GM12878 (cell line): ENCODE results near the gene TRPT1. TPM values are rescaled to one million over a fixed set of nuclear protein-coding genes. Genes with fewer than 3 reads are reported as not detected.

Experiments
- ATAC-seq: fragments of 200-7000 bp; cut with Tn5 transposase; 3 replicates; pipeline ENCODE4 v1.9.1; 2020; ENCODE audit warnings: mild to moderate bottlenecking, moderate library complexity
- BruUV-seq: library from RNA; stranded (reverse); fragments of 400-500 nt; replicated peaks from 2 replicates; lab custom pipeline; 2021; lab: Mats Ljungman, UMichigan
- CTCF ChIA-PET: fragments of 300-600 bp; sonication (Branson Sonifier 250); formaldehyde crosslinking; extraction: SDS; loops from one replicate; lab custom pipeline; 2021; ENCODE audit warnings: inconsistent platforms; lab: Yijun Ruan, JAX
- POLR2A ChIA-PET: fragments of 350-600 bp; formaldehyde crosslinking; extraction: SDS; loops from one replicate; lab custom pipeline; 2021; ENCODE audit warnings: inconsistent platforms; lab: Charles Lee
- RAD21 ChIA-PET: fragments of 300-600 bp; sonication (Branson Sonifier 250); formaldehyde crosslinking; loops from one replicate; lab custom pipeline; 2023; ENCODE audit warnings: antibody characterized with exemption; ENCODE audit not compliant: unreplicated experiment; lab: Charles Lee
- SMC1A ChIA-PET: fragments of 300-600 bp; sonication (Branson Sonifier 250); formaldehyde crosslinking; loops from one replicate; lab custom pipeline; 2023; ENCODE audit not compliant: unreplicated experiment, uncharacterized antibody; lab: Charles Lee
- DNase-seq: peaks from one replicate; pipeline ENCODE4 v3.0.0-alpha.2; 2011; ENCODE audit warnings: low read depth, low spot score
- FAIRE-seq: peaks from 3 replicates; lab custom pipeline; 2011; peaks lifted over from hg19 to GRCh38; lab: Jason Lieb, UNC
- H2AFZ ChIP-seq: 2 replicates; pipeline ENCODE4 v1.6.0; 2011; ENCODE audit warnings: low read depth, low read length, control low read depth; ENCODE audit not compliant: control insufficient read depth
- H3K27ac ChIP-seq: 2 replicates; pipeline ENCODE4 v1.5.1; 2011; ENCODE audit warnings: control low read depth; ENCODE audit not compliant: control insufficient read depth, insufficient read depth
- H3K27me3 ChIP-seq, 2 experiments: replicated peaks in 1 of 2; 2 replicates each; pipeline versions ENCODE4 v1.6.0 to v1.6.1; 2011; ENCODE audit warnings: low read length in 1 of 2; ENCODE audit not compliant: control insufficient read depth in 2 of 2, insufficient read depth in 2 of 2
- H3K36me3 ChIP-seq, 2 experiments: 2 replicates each; pipeline ENCODE4 v1.5.1; 2011; ENCODE audit warnings: low read length in 1 of 2; ENCODE audit not compliant: control insufficient read depth in 2 of 2, insufficient read depth in 2 of 2
- H3K4me1 ChIP-seq: 2 replicates; pipeline ENCODE4 v1.6.1; 2011; ENCODE audit warnings: mild to moderate bottlenecking, low read length, moderate library complexity, mixed read lengths; ENCODE audit not compliant: control insufficient read depth, insufficient read depth
- H3K4me2 ChIP-seq: 2 replicates; pipeline ENCODE4 v1.6.0; 2011; ENCODE audit warnings: control low read depth; ENCODE audit not compliant: control insufficient read depth, insufficient read depth
- H3K4me3 ChIP-seq: fragments of 200-600 bp; sonication (generic); 2 replicates; pipeline ENCODE4 v1.5.1; 2016
- H3K79me2 ChIP-seq: 2 replicates; pipeline ENCODE4 v1.6.0; 2011; ENCODE audit warnings: low read length; ENCODE audit not compliant: control insufficient read depth, insufficient read depth
- H3K9ac ChIP-seq: 2 replicates; pipeline ENCODE4 v1.8.0; 2011; ENCODE audit warnings: low read length, control low read depth, mixed read lengths; ENCODE audit not compliant: control insufficient read depth, insufficient read depth
- H3K9me3 ChIP-seq: replicated peaks from 3 replicates; pipeline ENCODE4 v1.5.1; 2011; ENCODE audit warnings: mild to moderate bottlenecking, low read length; ENCODE audit not compliant: control insufficient read depth, insufficient read depth
- H4K20me1 ChIP-seq: 2 replicates; pipeline ENCODE4 v1.6.0; 2011; ENCODE audit not compliant: control insufficient read depth, insufficient read depth
- BCL11A ChIP-seq: IDR thresholded peaks from 2 replicates; pipeline ENCODE4 v1.6.1; 2011; ENCODE audit warnings: low read depth, low read length
- CBFB ChIP-seq: IDR thresholded peaks from 2 replicates; pipeline ENCODE4 v1.6.1; 2016; ENCODE audit warnings: antibody characterized with exemption, low read depth
- HCFC1 ChIP-seq: fragments of 150-350 bp; IDR thresholded peaks from 2 replicates; pipeline ENCODE4 v1.6.1; 2014; ENCODE audit warnings: low read length
- IRF4 ChIP-seq: IDR thresholded peaks from 2 replicates; pipeline ENCODE4 v1.6.1; 2011; ENCODE audit warnings: low read depth, low read length
- NFIC ChIP-seq: IDR thresholded peaks from 2 replicates; pipeline ENCODE4 v1.6.1; 2012; ENCODE audit warnings: low read depth, mild to moderate bottlenecking, inconsistent platforms, low read length, moderate library complexity
- TCF7 ChIP-seq: IDR thresholded peaks from 2 replicates; pipeline ENCODE4 v1.6.1; 2014; ENCODE audit warnings: antibody characterized with exemption, borderline replicate concordance
- ZNF384 ChIP-seq: IDR thresholded peaks from 2 replicates; pipeline ENCODE4 v1.6.1; 2012; ENCODE audit warnings: low read depth, mild to moderate bottlenecking, low read length, improper control_type of control experiment, borderline replicate concordance
- WGBS: methylation state at CpG from one replicate; pipeline ENCODE4 v1.1.6; 2016; ENCODE audit warnings: low lambda C conversion rate; ENCODE audit not compliant: insufficient replicate concordance, insufficient coverage; ENCODE audit errors: missing lambda C conversion rate; 5-methylcytosine and 5-hydroxymethylcytosine counted together
- in situ Hi-C: fragments of 300-500 bp; cut with MboI; formaldehyde crosslinking; loops from 9 replicates; pipeline ENCODE4 v1.14.3; 2018; ENCODE audit warnings: mixed read lengths
- intact Hi-C: fragments of 100-400 bp; cut with micrococcal nuclease; formaldehyde crosslinking; loops from one replicate; pipeline ENCODE4 v1.14.2; 2022; ENCODE audit not compliant: unreplicated experiment
- polyA plus RNA-seq, 11 experiments: library from polyadenylated mRNA; depleted of rRNA in 4 of 11; unstranded in 6 of 11; stranded (reverse) in 5 of 11; fragments of >200 nt; fragmentation: Nextera tagmentation in 4 of 11; fragmentation: Illumina TruSeq in 1 of 11; extraction: Ambion mirVana in 4 of 11; extraction: Trizol in 1 of 11; gene quantifications; 1 replicate in 1 of 11; 2 replicates in 10 of 11; pipeline versions ENCODE4 v1.2.1 to v1.2.3, GENCODE V29; 2011 to 2016; ENCODE audit warnings: inconsistent platforms in 2 of 11, missing spikeins in 2 of 11, low read depth in 1 of 11
- total RNA-seq, 4 experiments: library from RNA; depleted of rRNA in 3 of 4; stranded (reverse); fragments of >200 nt in 3 of 4; fragmentation: Illumina TruSeq in 1 of 4; extraction: Trizol in 1 of 4; gene quantifications; 2 replicates each; pipeline versions ENCODE4 v1.2.1 to v1.2.3, GENCODE V29; 2013 to 2021
- TF ChIP-seq, protein P1 (sequence below): IDR thresholded peaks from 2 replicates; pipeline ENCODE4 v1.6.1; 2012; ENCODE audit warnings: improper control_type of control experiment, low read depth, low read length; ENCODE audit not compliant: insufficient replicate concordance

TRPT1 gene
- total and polyA plus RNA-seq, 10 of the 15 experiments (the other 5 are each of a cell fraction or from before 2014, with no cell fraction given) = 7.1 to 63.0 (median 31.4) TPM

GRCh38 chr11:64263947-64264317 is 37.9 kb upstream of the TRPT1 start:
- no peak for DNase-seq
- in situ Hi-C loops = no loop called here

More at GRCh38 chr11:64263947-64264317, 37.9 kb upstream of the TRPT1 start:
- H3K4me3 ChIP-seq = no peak overlapping the region
- BruUV-seq = no TSS peak
- peaks cover 20% of the 10 kb centered on the region for H3K4me1 ChIP-seq
- ChIA-PET SMC1A (no interaction called here), RAD21 (no interaction called here), CTCF (interaction anchor here (1.3 to 1.7 kb wide), 2 partner anchors 12 to 96 kb away, joined by 3 to 4 read pairs; no protein-coding TSS in a partner anchor), POLR2A (interaction anchor here (0.6 to 1.1 kb wide), 2 partner anchors 16 to 20 kb away, joined by 3 read pairs; no protein-coding TSS in a partner anchor)
- H4K20me1 ChIP-seq = no peaks in the 10 kb centered on the region
- no peak overlapping the region for H3K27ac ChIP-seq
- ATAC-seq = no peak
- intact Hi-C loops = no loop called here
- no peak overlapping the region for H2AFZ ChIP-seq
- no peak overlapping the region for H3K9ac ChIP-seq
- H3K79me2 ChIP-seq = peaks cover 4% of the 10 kb centered on the region
- no peaks in the 10 kb centered on the region for H3K9me3 ChIP-seq
- 80% methylated on average over 8 of the region's 8 CpGs for WGBS
- no peak overlapping the region for H3K4me2 ChIP-seq
- H3K27me3 ChIP-seq = no peaks in the 10 kb centered on the region
- TF ChIP-seq CBFB (no peak), NFIC (no peak), TCF7 (no peak), ZNF384 (no peak), IRF4 (no peak), BCL11A (no peak), HCFC1 (no peak)
- TF ChIP-seq, protein P1, sequence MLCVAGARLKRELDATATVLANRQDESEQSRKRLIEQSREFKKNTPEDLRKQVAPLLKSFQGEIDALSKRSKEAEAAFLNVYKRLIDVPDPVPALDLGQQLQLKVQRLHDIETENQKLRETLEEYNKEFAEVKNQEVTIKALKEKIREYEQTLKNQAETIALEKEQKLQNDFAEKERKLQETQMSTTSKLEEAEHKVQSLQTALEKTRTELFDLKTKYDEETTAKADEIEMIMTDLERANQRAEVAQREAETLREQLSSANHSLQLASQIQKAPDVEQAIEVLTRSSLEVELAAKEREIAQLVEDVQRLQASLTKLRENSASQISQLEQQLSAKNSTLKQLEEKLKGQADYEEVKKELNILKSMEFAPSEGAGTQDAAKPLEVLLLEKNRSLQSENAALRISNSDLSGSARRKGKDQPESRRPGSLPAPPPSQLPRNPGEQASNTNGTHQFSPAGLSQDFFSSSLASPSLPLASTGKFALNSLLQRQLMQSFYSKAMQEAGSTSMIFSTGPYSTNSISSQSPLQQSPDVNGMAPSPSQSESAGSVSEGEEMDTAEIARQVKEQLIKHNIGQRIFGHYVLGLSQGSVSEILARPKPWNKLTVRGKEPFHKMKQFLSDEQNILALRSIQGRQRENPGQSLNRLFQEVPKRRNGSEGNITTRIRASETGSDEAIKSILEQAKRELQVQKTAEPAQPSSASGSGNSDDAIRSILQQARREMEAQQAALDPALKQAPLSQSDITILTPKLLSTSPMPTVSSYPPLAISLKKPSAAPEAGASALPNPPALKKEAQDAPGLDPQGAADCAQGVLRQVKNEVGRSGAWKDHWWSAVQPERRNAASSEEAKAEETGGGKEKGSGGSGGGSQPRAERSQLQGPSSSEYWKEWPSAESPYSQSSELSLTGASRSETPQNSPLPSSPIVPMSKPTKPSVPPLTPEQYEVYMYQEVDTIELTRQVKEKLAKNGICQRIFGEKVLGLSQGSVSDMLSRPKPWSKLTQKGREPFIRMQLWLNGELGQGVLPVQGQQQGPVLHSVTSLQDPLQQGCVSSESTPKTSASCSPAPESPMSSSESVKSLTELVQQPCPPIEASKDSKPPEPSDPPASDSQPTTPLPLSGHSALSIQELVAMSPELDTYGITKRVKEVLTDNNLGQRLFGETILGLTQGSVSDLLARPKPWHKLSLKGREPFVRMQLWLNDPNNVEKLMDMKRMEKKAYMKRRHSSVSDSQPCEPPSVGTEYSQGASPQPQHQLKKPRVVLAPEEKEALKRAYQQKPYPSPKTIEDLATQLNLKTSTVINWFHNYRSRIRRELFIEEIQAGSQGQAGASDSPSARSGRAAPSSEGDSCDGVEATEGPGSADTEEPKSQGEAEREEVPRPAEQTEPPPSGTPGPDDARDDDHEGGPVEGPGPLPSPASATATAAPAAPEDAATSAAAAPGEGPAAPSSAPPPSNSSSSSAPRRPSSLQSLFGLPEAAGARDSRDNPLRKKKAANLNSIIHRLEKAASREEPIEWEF = no peak
- H3K36me3 ChIP-seq = peaks cover 0 to 2% of the 10 kb centered on the region in 2 experiments; a peak in 2 of 4 replicates
- no peak for FAIRE-seq
